ENCODE results near the gene SRSF3. TPM values are rescaled to one million over a fixed set of nuclear protein-coding genes. Genes with fewer than 3 reads are reported as not detected.

Gene SRSF3
- total RNA-seq, 1 experiment from 2014 or later = 954 TPM

DNA sequence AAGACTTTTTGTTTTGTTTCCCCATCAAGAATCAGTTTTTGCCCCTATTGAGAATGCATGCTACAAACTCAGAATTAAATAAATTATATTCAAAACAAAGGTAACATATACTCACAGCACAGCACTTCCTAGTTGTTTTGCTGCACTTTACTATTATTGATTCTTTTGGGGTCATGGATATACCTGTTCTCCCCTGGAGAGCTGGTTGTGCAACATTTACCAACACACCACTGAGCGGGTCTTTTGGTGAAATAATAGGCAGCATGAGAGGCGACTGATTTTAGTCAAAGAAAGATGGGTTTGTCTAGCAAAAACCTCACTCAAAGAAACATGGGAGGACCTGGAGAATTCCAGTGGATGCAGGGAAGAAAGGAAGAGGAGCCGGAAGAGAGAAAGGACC, 44.4 kb downstream of the SRSF3 start:
- no peaks in the 10 kb centered on the region for H3K27me3 ChIP-seq (ENCODE audit: insufficient read depth, low read length)
- no peaks in the 10 kb centered on the region; the same call in none of the 2 replicates for H3K27me3 Mint-ChIP-seq (ENCODE audit: low read depth)
- H2BK12ac ChIP-seq (ENCODE audit: insufficient read length, low read depth, low read length) = no peak overlapping the region

More for the DNA sequence above, 44.4 kb downstream of the SRSF3 start:
- Histone ChIP-seq H3K4ac (ENCODE audit: low read depth, low read length) (no peak overlapping the region), H3K18ac (ENCODE audit: insufficient read length, low read depth, low read length) (no peak overlapping the region), H2AFZ (ENCODE audit: low read length) (no peak overlapping the region), H3K9me3 (ENCODE audit: control insufficient read depth, low read depth, low read length) (no peaks in the 10 kb centered on the region), H3K14ac (ENCODE audit: insufficient read depth, low read length) (no peak overlapping the region), H2BK15ac (ENCODE audit: low read depth, low read length) (no peak overlapping the region), H2BK5ac (ENCODE audit: insufficient read length, low read length) (no peak overlapping the region), H3K27ac (ENCODE audit: insufficient read length, low read depth, low read length) (no peak overlapping the region), H3T11ph (ENCODE audit: low read length) (no peak overlapping the region), H2AK5ac (ENCODE audit: insufficient read length, low read length) (no peak overlapping the region), H3K56ac (ENCODE audit: insufficient read length, low read depth, low read length) (no peak overlapping the region), H3K23me2 (ENCODE audit: insufficient read length, low read depth, low read length, poor library complexity, severe bottlenecking) (no peaks in the 10 kb centered on the region), H4K20me1 (ENCODE audit: control insufficient read depth, insufficient read depth, insufficient read length) (no peaks in the 10 kb centered on the region), H3K4me2 (ENCODE audit: insufficient read depth, insufficient read length, low read length) (no peak overlapping the region), H3K4me1 (ENCODE audit: insufficient read depth, low read length) (no peaks in the 10 kb centered on the region), H4K91ac (ENCODE audit: insufficient read length, low read depth, low read length) (no peak overlapping the region), H3K9ac (ENCODE audit: extremely low read depth, insufficient read length, low read length) (no peak overlapping the region), H2BK20ac (ENCODE audit: low read depth, low read length, poor library complexity, severe bottlenecking) (no peak overlapping the region), H3K23ac (ENCODE audit: insufficient read length, low read depth, low read length) (no peak overlapping the region), H2BK120ac (ENCODE audit: low read depth, low read length, poor library complexity, severe bottlenecking) (no peak overlapping the region), H3K79me2 (ENCODE audit: insufficient read depth, low read length) (no peaks in the 10 kb centered on the region), H4K8ac (replicated peaks; ENCODE audit: insufficient read length, low read depth, low read length) (no peak overlapping the region), H4K5ac (ENCODE audit: insufficient read length, low read depth, low read length) (no peak overlapping the region), H3K79me1 (ENCODE audit: insufficient read depth, low read depth, low read length, poor library complexity, severe bottlenecking) (no peaks in the 10 kb centered on the region)
- H3K4me1 Mint-ChIP-seq = peaks cover 19 to 20% of the 10 kb centered on the region in 2 experiments
- DNase-seq = no peak
- no peaks in the 10 kb centered on the region; a peak in 1 of 5 replicates for H3K9me3 Mint-ChIP-seq
- no peak overlapping the region for H3K4me3 Mint-ChIP-seq
- TF ChIP-seq, protein P1, sequence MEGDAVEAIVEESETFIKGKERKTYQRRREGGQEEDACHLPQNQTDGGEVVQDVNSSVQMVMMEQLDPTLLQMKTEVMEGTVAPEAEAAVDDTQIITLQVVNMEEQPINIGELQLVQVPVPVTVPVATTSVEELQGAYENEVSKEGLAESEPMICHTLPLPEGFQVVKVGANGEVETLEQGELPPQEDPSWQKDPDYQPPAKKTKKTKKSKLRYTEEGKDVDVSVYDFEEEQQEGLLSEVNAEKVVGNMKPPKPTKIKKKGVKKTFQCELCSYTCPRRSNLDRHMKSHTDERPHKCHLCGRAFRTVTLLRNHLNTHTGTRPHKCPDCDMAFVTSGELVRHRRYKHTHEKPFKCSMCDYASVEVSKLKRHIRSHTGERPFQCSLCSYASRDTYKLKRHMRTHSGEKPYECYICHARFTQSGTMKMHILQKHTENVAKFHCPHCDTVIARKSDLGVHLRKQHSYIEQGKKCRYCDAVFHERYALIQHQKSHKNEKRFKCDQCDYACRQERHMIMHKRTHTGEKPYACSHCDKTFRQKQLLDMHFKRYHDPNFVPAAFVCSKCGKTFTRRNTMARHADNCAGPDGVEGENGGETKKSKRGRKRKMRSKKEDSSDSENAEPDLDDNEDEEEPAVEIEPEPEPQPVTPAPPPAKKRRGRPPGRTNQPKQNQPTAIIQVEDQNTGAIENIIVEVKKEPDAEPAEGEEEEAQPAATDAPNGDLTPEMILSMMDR (conservative IDR thresholded peaks at IDR 0.05) = no peak
- WGBS (ENCODE audit: extremely low coverage, insufficient read length, low lambda C conversion rate) = no CpG with 5 or more reads among the region's 3 CpGs
- 0 out of 7 replicates have a peak overlapping the region, but pooled peaks of 1 of the 3 experiments have one; percentile 29 for H3K27ac Mint-ChIP-seq
- no peaks in the 10 kb centered on the region for H3K36me3 Mint-ChIP-seq (ENCODE audit: insufficient read depth in 1 of 3, low read depth in 3 of 3)
